Right atrium auricular region (tissue), 2 donors: Measurements from ENCODE around the gene RNF146. TPM values are rescaled to one million over a fixed set of nuclear protein-coding genes. Genes with fewer than 3 reads are reported as not detected.

Experiments
- DNase-seq: peaks from one replicate; pipeline ENCODE4 v3.0.0-alpha.2; 2019; ENCODE audit warnings: low spot score
- H3K27ac ChIP-seq, 2 donors: fragments of 200-600 bp; sonication (generic); 1 replicate in 1 of 2; 2 replicates in 1 of 2; pipeline ENCODE4 v1.5.1; 2016 to 2019
- H3K27me3 ChIP-seq, 2 donors: fragments of 200-600 bp; sonication (generic); one replicate each; pipeline versions ENCODE4 v1.5.1 to v1.6.0; 2017 to 2019
- H3K36me3 ChIP-seq: fragments of 200-600 bp; sonication (generic); one replicate; pipeline ENCODE4 v1.5.1; 2016
- H3K4me1 ChIP-seq, 2 donors: fragments of 200-600 bp; sonication (generic); one replicate each; pipeline versions ENCODE4 v1.5.1 to v1.6.0; 2017 to 2019
- H3K4me3 ChIP-seq, 2 donors: fragments of 200-600 bp; sonication (generic); 1 replicate in 1 of 2; 2 replicates in 1 of 2; pipeline ENCODE4 v1.5.1; 2017 to 2019; ENCODE audit warnings: mild to moderate bottlenecking in 1 of 2, moderate library complexity in 1 of 2
- H3K9me3 ChIP-seq, 2 donors: fragments of 200-600 bp; sonication (generic); one replicate each; pipeline ENCODE4 v1.5.1; 2019
- total RNA-seq, 2 donors: library from RNA; depleted of rRNA; stranded (reverse); fragments of >200 nt; gene quantifications; one replicate each; pipeline ENCODE4 v1.1.0, GENCODE V29; 2016
- TF ChIP-seq, protein P1 (sequence below), 2 donors: fragments of 200-600 bp; sonication (generic); IDR thresholded peaks; one replicate each; pipeline ENCODE4 v1.5.1; 2019; ENCODE audit warnings: antibody characterized with exemption in 2 of 2

The RNF146 gene
- total RNA-seq, 2 donors from 2014 or later, result 41.3 to 44.8 TPM

DNA sequence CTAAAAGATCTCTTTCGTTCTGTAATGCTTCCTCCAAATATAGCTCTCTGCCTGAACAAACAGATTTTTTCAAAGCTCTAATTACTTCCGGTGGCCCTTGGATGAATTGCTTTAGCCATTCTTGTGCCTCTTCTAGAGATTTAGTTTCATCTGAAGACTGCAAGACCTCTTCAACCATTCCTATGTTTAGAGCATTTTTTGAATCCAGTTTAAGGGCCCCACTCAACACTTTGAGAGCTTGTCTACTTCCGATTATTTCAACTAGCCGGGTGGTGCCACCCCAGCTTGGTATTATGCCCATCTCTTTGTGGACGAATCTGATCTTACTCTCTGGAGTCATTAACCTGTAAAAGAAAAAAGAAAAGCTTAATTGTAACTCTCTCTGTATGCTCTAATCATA, 23.3 kb downstream of the RNF146 start:
- peaks cover 33% of the 10 kb centered on the region for H3K36me3 ChIP-seq
- H3K9me3 ChIP-seq, result no peaks in the 10 kb centered on the region
- no peaks in the 10 kb centered on the region for H3K27me3 ChIP-seq
- TF ChIP-seq, protein P1, sequence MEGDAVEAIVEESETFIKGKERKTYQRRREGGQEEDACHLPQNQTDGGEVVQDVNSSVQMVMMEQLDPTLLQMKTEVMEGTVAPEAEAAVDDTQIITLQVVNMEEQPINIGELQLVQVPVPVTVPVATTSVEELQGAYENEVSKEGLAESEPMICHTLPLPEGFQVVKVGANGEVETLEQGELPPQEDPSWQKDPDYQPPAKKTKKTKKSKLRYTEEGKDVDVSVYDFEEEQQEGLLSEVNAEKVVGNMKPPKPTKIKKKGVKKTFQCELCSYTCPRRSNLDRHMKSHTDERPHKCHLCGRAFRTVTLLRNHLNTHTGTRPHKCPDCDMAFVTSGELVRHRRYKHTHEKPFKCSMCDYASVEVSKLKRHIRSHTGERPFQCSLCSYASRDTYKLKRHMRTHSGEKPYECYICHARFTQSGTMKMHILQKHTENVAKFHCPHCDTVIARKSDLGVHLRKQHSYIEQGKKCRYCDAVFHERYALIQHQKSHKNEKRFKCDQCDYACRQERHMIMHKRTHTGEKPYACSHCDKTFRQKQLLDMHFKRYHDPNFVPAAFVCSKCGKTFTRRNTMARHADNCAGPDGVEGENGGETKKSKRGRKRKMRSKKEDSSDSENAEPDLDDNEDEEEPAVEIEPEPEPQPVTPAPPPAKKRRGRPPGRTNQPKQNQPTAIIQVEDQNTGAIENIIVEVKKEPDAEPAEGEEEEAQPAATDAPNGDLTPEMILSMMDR (IDR thresholded peaks at IDR 0.05), result no peak
- H3K4me3 ChIP-seq, result no peak overlapping the region
- peaks cover 0 to 37% of the 10 kb centered on the region in 2 donors for H3K4me1 ChIP-seq
- H3K27ac ChIP-seq, result no peak overlapping the region
- DNase-seq, result no peak

GRCh38 chr6:127290391-127291265, 24.0 kb downstream of the RNF146 start:
- no peaks in the 10 kb centered on the region for H3K9me3 ChIP-seq
- peaks cover 29% of the 10 kb centered on the region for H3K36me3 ChIP-seq

DNA sequence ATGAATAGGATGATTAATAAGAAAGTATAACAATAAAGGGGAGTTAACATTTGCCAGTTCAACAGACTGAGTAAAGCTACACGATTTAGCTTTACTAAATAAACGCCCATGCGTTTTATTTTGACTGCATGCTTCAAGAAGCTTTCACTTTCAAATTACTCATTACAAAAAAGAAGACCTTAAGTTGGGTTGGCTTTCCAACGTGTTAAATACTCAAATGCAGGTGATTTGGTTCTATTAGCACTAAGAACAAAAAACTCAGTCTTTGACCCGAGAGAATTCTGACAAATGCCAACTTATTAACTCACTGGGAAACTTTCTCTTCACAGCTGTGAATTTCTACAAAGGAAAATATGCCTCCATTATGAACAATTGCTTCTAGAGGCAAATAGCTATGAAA, 24.8 kb downstream of the RNF146 start:
- no peaks in the 10 kb centered on the region for H3K9me3 ChIP-seq
- H3K27me3 ChIP-seq, result no peaks in the 10 kb centered on the region
- no peak for DNase-seq
- no peak overlapping the region for H3K4me3 ChIP-seq
- H3K4me1 ChIP-seq, result peaks cover 0 to 37% of the 10 kb centered on the region in 2 donors
- H3K27ac ChIP-seq, result no peak overlapping the region
- TF ChIP-seq, protein P1 (IDR thresholded peaks at IDR 0.05), result no peak
- peaks cover 20% of the 10 kb centered on the region for H3K36me3 ChIP-seq

More at GRCh38 chr6:127290391-127291265, 24.0 kb downstream of the RNF146 start:
- no peak overlapping the region for H3K4me3 ChIP-seq
- no peak overlapping the region for H3K27ac ChIP-seq
- peaks cover 0 to 37% of the 10 kb centered on the region in 2 donors for H3K4me1 ChIP-seq
- TF ChIP-seq, protein P1 (IDR thresholded peaks at IDR 0.05), result no peak
- no peaks in the 10 kb centered on the region for H3K27me3 ChIP-seq
- no peak for DNase-seq

GRCh38 chr6:127297502-127298070, 30.9 kb downstream of the RNF146 start:
- Histone ChIP-seq H3K4me1 (peaks cover 0 to 15% of the 10 kb centered on the region in 2 donors), H3K9me3 (no peaks in the 10 kb centered on the region)
- TF ChIP-seq, protein P1 (IDR thresholded peaks at IDR 0.05), result no peak

GRCh38 chr6:127298475-127298874, 31.8 kb downstream of the RNF146 start:
- H3K27ac ChIP-seq, result no peak overlapping the region
- H3K27me3 ChIP-seq, result no peaks in the 10 kb centered on the region
- H3K4me1 ChIP-seq, result peaks cover 0 to 15% of the 10 kb centered on the region in 2 donors
- no peaks in the 10 kb centered on the region for H3K9me3 ChIP-seq
- no peak for DNase-seq
- H3K4me3 ChIP-seq, result no peak overlapping the region
- H3K36me3 ChIP-seq, result no peaks in the 10 kb centered on the region
- TF ChIP-seq, protein P1 (IDR thresholded peaks at IDR 0.05), result no peak

More at GRCh38 chr6:127297502-127298070, 30.9 kb downstream of the RNF146 start:
- H3K4me3 ChIP-seq, result no peak overlapping the region
- no peaks in the 10 kb centered on the region for H3K27me3 ChIP-seq
- DNase-seq, result no peak
- H3K27ac ChIP-seq, result no peak overlapping the region
- no peaks in the 10 kb centered on the region for H3K36me3 ChIP-seq
